ENCODE results near the gene APOBEC4. TPM values are rescaled to one million over a fixed set of nuclear protein-coding genes. Genes with fewer than 3 reads are reported as not detected.

APOBEC4 gene
- total and polyA plus RNA-seq, 2 of the 13 experiments (the other 11 are each of a cell fraction or from before 2014, with no cell fraction given) = not detected

GRCh38 chr1:183693521-183693920 is 40.4 kb upstream of the APOBEC4 start:
- CTCF ChIA-PET (ENCODE audit: low intra/inter-chr PET ratio, low total read pairs) = no interaction called here
- BruUV-seq (replicated peaks) = no TSS peak
- H3K4me1 ChIP-seq (ENCODE audit: insufficient read depth, low read length) = peaks cover 40% of the 10 kb centered on the region
- no peaks in the 10 kb centered on the region for H3K79me2 ChIP-seq (ENCODE audit: insufficient read depth, low read length)
- no peak for DNase-seq (ENCODE audit: low spot score)
- H3K27me3 ChIP-seq (ENCODE audit: control insufficient read depth in 1 of 2, insufficient read depth in 2 of 2, low read length in 2 of 2) = no peaks in the 10 kb centered on the region
- in situ Hi-C loops (cut with HindIII; ENCODE audit: extremely low pct_ligation_motif_present, low pct_unique_long_range_greater_than_20kb) = loop anchor here (10.0 kb wide), 1 partner anchor 49 kb away; no protein-coding TSS in a partner anchor
- H3K9me3 ChIP-seq (ENCODE audit: low read length) = no peaks in the 10 kb centered on the region
- no peak overlapping the region for H3K27ac ChIP-seq (ENCODE audit: extremely low read length, insufficient read depth, low read length)
- ATAC-seq = no peak
- no peak for TF ChIP-seq ZNF207 (IDR thresholded peaks at IDR 0.05; ENCODE audit: borderline replicate concordance)
- TF ChIP-seq AKAP8 (CRISPR knock-in tag; IDR thresholded peaks at IDR 0.05) = no peak
- no peak for TF ChIP-seq ZNF670 (CRISPR knock-in tag; IDR thresholded peaks at IDR 0.05; ENCODE audit: borderline replicate concordance)
- TF ChIP-seq ZNF10 (CRISPR knock-in tag; IDR thresholded peaks at IDR 0.05; ENCODE audit: borderline replicate concordance, low read depth) = no peak
- TF ChIP-seq NFKBIZ (CRISPR knock-in tag; IDR thresholded peaks at IDR 0.05) = no peak
- no peak for TF ChIP-seq MAFK (conservative IDR thresholded peaks at IDR 0.05 in 1 of 2, IDR thresholded peaks at IDR 0.05 in 1 of 2; ENCODE audit: low read length in 2 of 2)
- TF ChIP-seq ZBTB25 (CRISPR knock-in tag; IDR thresholded peaks at IDR 0.05) = no peak
- TF ChIP-seq, protein P1, sequence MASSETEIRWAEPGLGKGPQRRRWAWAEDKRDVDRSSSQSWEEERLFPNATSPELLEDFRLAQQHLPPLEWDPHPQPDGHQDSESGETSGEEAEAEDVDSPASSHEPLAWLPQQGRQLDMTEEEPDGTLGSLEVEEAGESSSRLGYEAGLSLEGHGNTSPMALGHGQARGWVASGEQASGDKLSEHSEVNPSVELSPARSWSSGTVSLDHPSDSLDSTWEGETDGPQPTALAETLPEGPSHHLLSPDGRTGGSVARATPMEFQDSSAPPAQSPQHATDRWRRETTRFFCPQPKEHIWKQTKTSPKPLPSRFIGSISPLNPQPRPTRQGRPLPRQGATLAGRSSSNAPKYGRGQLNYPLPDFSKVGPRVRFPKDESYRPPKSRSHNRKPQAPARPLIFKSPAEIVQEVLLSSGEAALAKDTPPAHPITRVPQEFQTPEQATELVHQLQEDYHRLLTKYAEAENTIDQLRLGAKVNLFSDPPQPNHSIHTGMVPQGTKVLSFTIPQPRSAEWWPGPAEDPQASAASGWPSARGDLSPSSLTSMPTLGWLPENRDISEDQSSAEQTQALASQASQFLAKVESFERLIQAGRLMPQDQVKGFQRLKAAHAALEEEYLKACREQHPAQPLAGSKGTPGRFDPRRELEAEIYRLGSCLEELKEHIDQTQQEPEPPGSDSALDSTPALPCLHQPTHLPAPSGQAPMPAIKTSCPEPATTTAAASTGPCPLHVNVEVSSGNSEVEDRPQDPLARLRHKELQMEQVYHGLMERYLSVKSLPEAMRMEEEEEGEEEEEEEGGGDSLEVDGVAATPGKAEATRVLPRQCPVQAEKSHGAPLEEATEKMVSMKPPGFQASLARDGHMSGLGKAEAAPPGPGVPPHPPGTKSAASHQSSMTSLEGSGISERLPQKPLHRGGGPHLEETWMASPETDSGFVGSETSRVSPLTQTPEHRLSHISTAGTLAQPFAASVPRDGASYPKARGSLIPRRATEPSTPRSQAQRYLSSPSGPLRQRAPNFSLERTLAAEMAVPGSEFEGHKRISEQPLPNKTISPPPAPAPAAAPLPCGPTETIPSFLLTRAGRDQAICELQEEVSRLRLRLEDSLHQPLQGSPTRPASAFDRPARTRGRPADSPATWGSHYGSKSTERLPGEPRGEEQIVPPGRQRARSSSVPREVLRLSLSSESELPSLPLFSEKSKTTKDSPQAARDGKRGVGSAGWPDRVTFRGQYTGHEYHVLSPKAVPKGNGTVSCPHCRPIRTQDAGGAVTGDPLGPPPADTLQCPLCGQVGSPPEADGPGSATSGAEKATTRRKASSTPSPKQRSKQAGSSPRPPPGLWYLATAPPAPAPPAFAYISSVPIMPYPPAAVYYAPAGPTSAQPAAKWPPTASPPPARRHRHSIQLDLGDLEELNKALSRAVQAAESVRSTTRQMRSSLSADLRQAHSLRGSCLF (CRISPR knock-in tag; IDR thresholded peaks at IDR 0.05; ENCODE audit: borderline replicate concordance) = no peak
- TF ChIP-seq, protein P2, sequence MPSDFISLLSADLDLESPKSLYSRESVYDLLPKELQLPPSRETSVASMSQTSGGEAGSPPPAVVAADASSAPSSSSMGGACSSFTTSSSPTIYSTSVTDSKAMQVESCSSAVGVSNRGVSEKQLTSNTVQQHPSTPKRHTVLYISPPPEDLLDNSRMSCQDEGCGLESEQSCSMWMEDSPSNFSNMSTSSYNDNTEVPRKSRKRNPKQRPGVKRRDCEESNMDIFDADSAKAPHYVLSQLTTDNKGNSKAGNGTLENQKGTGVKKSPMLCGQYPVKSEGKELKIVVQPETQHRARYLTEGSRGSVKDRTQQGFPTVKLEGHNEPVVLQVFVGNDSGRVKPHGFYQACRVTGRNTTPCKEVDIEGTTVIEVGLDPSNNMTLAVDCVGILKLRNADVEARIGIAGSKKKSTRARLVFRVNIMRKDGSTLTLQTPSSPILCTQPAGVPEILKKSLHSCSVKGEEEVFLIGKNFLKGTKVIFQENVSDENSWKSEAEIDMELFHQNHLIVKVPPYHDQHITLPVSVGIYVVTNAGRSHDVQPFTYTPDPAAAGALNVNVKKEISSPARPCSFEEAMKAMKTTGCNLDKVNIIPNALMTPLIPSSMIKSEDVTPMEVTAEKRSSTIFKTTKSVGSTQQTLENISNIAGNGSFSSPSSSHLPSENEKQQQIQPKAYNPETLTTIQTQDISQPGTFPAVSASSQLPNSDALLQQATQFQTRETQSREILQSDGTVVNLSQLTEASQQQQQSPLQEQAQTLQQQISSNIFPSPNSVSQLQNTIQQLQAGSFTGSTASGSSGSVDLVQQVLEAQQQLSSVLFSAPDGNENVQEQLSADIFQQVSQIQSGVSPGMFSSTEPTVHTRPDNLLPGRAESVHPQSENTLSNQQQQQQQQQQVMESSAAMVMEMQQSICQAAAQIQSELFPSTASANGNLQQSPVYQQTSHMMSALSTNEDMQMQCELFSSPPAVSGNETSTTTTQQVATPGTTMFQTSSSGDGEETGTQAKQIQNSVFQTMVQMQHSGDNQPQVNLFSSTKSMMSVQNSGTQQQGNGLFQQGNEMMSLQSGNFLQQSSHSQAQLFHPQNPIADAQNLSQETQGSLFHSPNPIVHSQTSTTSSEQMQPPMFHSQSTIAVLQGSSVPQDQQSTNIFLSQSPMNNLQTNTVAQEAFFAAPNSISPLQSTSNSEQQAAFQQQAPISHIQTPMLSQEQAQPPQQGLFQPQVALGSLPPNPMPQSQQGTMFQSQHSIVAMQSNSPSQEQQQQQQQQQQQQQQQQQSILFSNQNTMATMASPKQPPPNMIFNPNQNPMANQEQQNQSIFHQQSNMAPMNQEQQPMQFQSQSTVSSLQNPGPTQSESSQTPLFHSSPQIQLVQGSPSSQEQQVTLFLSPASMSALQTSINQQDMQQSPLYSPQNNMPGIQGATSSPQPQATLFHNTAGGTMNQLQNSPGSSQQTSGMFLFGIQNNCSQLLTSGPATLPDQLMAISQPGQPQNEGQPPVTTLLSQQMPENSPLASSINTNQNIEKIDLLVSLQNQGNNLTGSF (CRISPR knock-in tag; IDR thresholded peaks at IDR 0.05) = no peak
- TF ChIP-seq, protein P3, sequence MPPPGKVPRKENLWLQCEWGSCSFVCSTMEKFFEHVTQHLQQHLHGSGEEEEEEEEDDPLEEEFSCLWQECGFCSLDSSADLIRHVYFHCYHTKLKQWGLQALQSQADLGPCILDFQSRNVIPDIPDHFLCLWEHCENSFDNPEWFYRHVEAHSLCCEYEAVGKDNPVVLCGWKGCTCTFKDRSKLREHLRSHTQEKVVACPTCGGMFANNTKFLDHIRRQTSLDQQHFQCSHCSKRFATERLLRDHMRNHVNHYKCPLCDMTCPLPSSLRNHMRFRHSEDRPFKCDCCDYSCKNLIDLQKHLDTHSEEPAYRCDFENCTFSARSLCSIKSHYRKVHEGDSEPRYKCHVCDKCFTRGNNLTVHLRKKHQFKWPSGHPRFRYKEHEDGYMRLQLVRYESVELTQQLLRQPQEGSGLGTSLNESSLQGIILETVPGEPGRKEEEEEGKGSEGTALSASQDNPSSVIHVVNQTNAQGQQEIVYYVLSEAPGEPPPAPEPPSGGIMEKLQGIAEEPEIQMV (CRISPR knock-in tag; IDR thresholded peaks at IDR 0.05; ENCODE audit: low read depth) = no peak
- H4K20me1 ChIP-seq (ENCODE audit: insufficient read depth, low read length) = no peaks in the 10 kb centered on the region
- H3K9ac ChIP-seq (ENCODE audit: insufficient read depth, low read depth, low read length) = no peak overlapping the region
- POLR2A ChIA-PET = no interaction called here
- no peaks in the 10 kb centered on the region; a peak in 1 of 5 replicates for H3K36me3 ChIP-seq (replicated peaks in 1 of 2; ENCODE audit: control insufficient read depth in 1 of 2, insufficient read depth in 2 of 2, low read length in 2 of 2)
- FAIRE-seq = no peak
- intact Hi-C loops (cut with micrococcal nuclease; ENCODE audit: unreplicated experiment) = no loop called here
- H3K4me2 ChIP-seq (ENCODE audit: low read depth, low read length) = no peak overlapping the region
- no peak overlapping the region for H2AFZ ChIP-seq (ENCODE audit: low read length)
- H3K4me3 ChIP-seq (replicated peaks in 1 of 3; ENCODE audit: insufficient read depth in 1 of 3, low read depth in 2 of 3, low read length in 3 of 3) = no peak overlapping the region
